ENCODE measurements around the gene OGA. TPM values are rescaled to one million over a fixed set of nuclear protein-coding genes. Genes with fewer than 3 reads are reported as not detected.

The OGA gene
- total RNA-seq, 1 experiment from 2014 or later = 132 TPM

DNA sequence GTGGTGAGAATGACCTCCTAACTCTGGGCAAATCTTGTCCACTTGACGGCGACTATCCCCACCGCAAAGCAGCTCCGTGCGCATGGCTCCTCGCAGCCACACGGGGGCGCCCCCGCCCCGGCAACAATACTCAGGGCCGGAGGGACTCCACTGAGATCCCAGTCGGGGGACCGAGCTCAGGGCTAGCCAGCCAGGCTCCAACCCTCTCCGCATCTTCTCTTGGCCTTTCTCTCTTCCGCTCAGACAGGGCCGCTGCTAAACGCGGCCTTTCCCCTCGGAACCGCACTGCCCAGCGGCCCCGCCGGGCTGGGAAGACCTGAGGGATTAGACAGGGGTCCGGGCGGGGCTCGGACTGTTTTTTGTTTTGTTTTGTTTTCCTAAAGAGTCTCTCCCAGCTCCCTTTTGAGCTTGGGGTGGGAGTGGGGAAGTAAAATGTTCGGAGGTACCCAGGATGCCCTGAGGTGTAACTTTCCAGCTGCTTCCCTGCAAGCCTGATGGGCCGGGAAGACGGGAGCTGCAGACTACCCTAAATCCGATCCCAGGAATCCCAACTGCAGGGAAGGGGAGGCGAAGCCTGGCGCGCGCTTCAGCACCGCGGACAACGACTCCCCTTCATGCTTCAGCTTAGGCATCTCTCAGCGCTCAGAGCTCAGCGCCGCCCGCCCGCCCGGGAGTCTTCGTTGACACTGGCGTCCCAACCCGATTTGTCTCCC lies 22.7 kb upstream of the OGA start:
- DNase-seq = peak; percentile 94 to 96
- no peaks in the 10 kb centered on the region for H3K27me3 ChIP-seq
- H3K36me3 ChIP-seq = no peaks in the 10 kb centered on the region
- no peak overlapping the region for H3K27ac ChIP-seq
- H3K9me3 ChIP-seq (replicated peaks) = no peaks in the 10 kb centered on the region
- peaks cover 4% of the 10 kb centered on the region; the same call in 1 of the 2 replicates for H3K4me1 ChIP-seq
- no peak overlapping the region for H3K4me3 ChIP-seq

- no peak for DNase-seq
Measured at GRCh38 chr10:101840102-101840684, 21.9 kb upstream of the OGA start.

DNA sequence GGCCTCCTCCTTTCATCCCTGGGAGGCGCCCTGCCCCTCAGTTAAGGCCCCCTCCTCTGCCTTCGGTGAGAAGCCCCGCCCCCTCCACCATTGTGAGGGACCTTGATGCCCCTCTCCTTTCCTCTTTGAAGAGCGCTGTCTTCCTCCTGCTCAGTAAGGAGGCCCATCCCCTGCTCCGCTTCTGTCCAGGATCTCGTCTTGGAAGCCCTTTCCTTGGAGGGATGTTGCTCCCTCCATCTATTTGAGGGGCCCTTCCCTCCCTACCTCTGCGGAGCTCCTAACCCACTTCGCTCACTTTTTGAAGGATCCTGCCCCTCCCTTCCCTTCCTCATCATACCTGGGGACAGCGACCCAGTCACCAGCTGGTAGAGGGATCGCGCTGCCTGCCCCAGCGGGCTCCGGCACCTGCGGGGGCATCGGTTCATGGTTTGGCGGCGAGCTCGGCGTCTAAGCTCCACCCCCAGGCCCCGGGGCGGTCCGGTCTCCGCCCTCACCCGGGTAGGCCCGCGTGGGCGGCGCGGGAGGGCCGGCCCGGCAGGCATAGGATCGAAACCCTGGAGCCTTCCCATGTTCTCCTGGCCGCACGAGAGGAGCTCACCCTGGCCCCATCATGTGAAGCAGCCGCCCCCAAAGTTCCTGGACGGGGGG lies 21.3 kb upstream of the OGA start:
- Histone ChIP-seq H3K27me3 (no peaks in the 10 kb centered on the region), H3K4me1 (peaks cover 14% of the 10 kb centered on the region; the same call in 1 of the 2 replicates), H3K9me3 (replicated peaks) (no peaks in the 10 kb centered on the region), H3K36me3 (no peaks in the 10 kb centered on the region), H3K4me3 (no peak overlapping the region), H3K27ac (no peak overlapping the region)
- no peak for DNase-seq

More at GRCh38 chr10:101840102-101840684, 21.9 kb upstream of the OGA start:
- H3K27ac ChIP-seq = no peak overlapping the region
- H3K27me3 ChIP-seq = no peaks in the 10 kb centered on the region
- peaks cover 10% of the 10 kb centered on the region; the same call in 1 of the 2 replicates for H3K4me1 ChIP-seq
- H3K36me3 ChIP-seq = no peaks in the 10 kb centered on the region
- no peak overlapping the region for H3K4me3 ChIP-seq
- no peaks in the 10 kb centered on the region for H3K9me3 ChIP-seq (replicated peaks)

DNA sequence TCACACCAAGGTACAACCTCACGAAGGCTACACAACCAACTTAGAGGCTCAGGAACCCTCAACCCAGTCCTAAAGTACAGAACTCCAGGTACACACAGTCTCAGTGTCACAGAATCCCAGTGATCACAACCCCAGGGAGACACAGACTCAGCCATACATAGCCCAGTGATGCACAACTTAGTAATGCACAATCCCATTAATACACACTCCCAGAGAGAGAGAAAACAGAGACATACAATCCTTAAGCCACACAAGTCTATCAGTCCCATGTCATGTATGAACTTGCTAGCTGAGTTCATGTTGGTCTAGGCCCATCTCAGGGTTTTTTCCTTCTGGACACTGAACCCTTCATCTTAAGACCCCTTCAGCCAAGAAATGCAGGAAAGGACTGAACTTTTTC lies 20.8 kb upstream of the OGA start:
- H3K27me3 ChIP-seq = no peaks in the 10 kb centered on the region
- peaks cover 14% of the 10 kb centered on the region; the same call in 1 of the 2 replicates for H3K4me1 ChIP-seq
- DNase-seq = no peak
- no peaks in the 10 kb centered on the region for H3K9me3 ChIP-seq (replicated peaks)
- no peak overlapping the region for H3K27ac ChIP-seq
- no peaks in the 10 kb centered on the region for H3K36me3 ChIP-seq
- H3K4me3 ChIP-seq = no peak overlapping the region

GRCh38 chr10:101838416-101838970 lies 20.2 kb upstream of the OGA start:
- no peaks in the 10 kb centered on the region for H3K27me3 ChIP-seq
- peaks cover 14% of the 10 kb centered on the region; the same call in 1 of the 2 replicates for H3K4me1 ChIP-seq
- no peak overlapping the region for H3K4me3 ChIP-seq
- H3K36me3 ChIP-seq = no peaks in the 10 kb centered on the region
- no peak for DNase-seq
- no peak overlapping the region for H3K27ac ChIP-seq
- H3K9me3 ChIP-seq (replicated peaks) = no peaks in the 10 kb centered on the region

DNA sequence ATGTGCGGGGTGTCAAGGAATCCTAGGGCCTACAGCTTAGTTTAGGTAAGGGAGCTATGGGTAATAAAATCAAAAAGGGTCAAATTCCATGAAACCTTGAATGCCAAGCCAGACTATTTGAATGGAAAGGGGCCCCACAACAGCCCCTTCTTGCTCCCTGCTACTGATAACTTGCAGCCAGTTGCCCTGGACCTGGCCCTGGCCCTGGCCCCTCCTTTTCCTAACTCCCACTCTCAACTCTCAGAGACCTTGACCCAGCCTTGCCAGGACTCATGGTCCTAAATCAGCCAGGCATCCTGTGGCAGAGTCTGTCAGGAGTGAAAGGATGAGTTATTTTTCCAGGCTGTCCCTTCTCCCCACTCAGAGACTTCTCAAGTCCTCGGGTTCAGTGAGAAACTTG lies 19.5 kb upstream of the OGA start:
- DNase-seq = no peak
- Histone ChIP-seq H3K4me3 (no peak overlapping the region), H3K4me1 (peaks cover 14% of the 10 kb centered on the region; the same call in 1 of the 2 replicates), H3K36me3 (no peaks in the 10 kb centered on the region), H3K27me3 (no peaks in the 10 kb centered on the region), H3K9me3 (replicated peaks) (no peaks in the 10 kb centered on the region), H3K27ac (no peak overlapping the region)

GRCh38 chr10:101835362-101835761 lies 17.1 kb upstream of the OGA start:
- no peaks in the 10 kb centered on the region for H3K27me3 ChIP-seq
- no peaks in the 10 kb centered on the region for H3K36me3 ChIP-seq
- peak; percentile 65 to 84 for DNase-seq
- no peak overlapping the region for H3K4me3 ChIP-seq
- H3K27ac ChIP-seq = no peak overlapping the region
- no peaks in the 10 kb centered on the region for H3K9me3 ChIP-seq (replicated peaks)
- peaks cover 15% of the 10 kb centered on the region; the same call in 1 of the 2 replicates for H3K4me1 ChIP-seq

GRCh38 chr10:101834341-101834740 lies 16.1 kb upstream of the OGA start:
- Histone ChIP-seq H3K4me1 (peaks cover 15% of the 10 kb centered on the region; the same call in 1 of the 2 replicates), H3K27me3 (no peaks in the 10 kb centered on the region)

DNA sequence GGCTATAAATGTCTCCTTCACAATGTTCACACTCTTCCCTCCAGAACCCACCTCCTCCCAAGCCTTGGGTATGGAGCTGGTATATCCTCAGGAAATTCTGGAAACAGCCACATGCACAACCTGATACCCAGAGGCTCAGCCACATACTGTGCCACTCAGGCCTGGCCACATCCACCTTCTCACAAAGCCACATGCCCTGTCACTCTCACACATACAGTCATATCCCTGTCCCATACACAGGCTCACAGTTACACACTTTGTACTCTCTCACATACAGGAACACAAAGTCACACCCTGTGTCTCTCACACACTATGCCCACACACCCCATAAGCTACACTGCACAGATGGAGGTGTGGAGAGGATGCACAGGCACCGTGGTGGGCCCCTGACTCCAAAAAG lies 15.2 kb upstream of the OGA start:
- Histone ChIP-seq H3K27me3 (no peaks in the 10 kb centered on the region), H3K36me3 (no peaks in the 10 kb centered on the region), H3K27ac (no peak overlapping the region), H3K4me3 (no peak overlapping the region), H3K4me1 (peaks cover 15% of the 10 kb centered on the region; the same call in 1 of the 2 replicates), H3K9me3 (replicated peaks) (no peaks in the 10 kb centered on the region)
- DNase-seq = no peak

More at GRCh38 chr10:101834341-101834740, 16.1 kb upstream of the OGA start:
- no peak overlapping the region for H3K27ac ChIP-seq
- no peak for DNase-seq
- H3K9me3 ChIP-seq (replicated peaks) = no peaks in the 10 kb centered on the region
- no peaks in the 10 kb centered on the region for H3K36me3 ChIP-seq
- H3K4me3 ChIP-seq = no peak overlapping the region

GRCh38 chr10:101832325-101832771 lies 14.1 kb upstream of the OGA start:
- Histone ChIP-seq H3K4me3 (no peak overlapping the region), H3K27ac (no peak overlapping the region), H3K9me3 (replicated peaks) (no peaks in the 10 kb centered on the region), H3K36me3 (no peaks in the 10 kb centered on the region), H3K4me1 (peaks cover 15% of the 10 kb centered on the region; the same call in 1 of the 2 replicates), H3K27me3 (no peaks in the 10 kb centered on the region)
- no peak for DNase-seq

DNA sequence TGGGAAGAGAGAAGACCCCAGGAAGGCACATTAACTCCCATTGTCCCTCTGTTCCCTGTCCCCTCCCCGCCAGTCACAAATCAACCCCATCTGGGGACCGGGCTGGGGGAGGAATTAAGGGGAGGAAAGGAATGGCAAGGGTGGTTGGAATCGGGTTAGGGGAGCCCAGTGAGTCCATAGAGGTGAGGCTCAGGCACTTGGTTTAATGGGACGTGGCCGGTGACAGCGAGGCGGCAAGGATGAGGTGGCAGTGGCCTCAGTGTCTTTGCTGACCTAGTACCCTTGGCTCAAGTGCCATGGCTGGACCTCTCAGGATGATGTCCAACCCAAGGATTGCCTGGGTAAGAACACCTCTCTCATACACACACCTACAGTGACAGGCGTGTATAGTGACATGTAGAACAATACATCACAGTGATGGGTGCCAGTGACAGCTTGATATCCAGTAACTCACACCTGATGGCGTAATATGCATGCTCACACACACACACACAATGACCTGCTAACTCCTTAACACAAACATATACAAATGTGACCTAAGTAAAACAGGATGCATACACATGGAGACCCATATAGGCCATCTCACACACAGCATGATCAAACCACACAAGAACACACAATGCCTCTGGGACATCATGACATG lies 13.0 kb upstream of the OGA start:
- DNase-seq = no peak
- H3K4me3 ChIP-seq = peak overlapping the region; percentile 59
- no peaks in the 10 kb centered on the region for H3K27me3 ChIP-seq
- H3K4me1 ChIP-seq = peaks cover 15% of the 10 kb centered on the region; the same call in 1 of the 2 replicates
- no peaks in the 10 kb centered on the region for H3K36me3 ChIP-seq
- no peaks in the 10 kb centered on the region for H3K9me3 ChIP-seq (replicated peaks)
- H3K27ac ChIP-seq = no peak overlapping the region

DNA sequence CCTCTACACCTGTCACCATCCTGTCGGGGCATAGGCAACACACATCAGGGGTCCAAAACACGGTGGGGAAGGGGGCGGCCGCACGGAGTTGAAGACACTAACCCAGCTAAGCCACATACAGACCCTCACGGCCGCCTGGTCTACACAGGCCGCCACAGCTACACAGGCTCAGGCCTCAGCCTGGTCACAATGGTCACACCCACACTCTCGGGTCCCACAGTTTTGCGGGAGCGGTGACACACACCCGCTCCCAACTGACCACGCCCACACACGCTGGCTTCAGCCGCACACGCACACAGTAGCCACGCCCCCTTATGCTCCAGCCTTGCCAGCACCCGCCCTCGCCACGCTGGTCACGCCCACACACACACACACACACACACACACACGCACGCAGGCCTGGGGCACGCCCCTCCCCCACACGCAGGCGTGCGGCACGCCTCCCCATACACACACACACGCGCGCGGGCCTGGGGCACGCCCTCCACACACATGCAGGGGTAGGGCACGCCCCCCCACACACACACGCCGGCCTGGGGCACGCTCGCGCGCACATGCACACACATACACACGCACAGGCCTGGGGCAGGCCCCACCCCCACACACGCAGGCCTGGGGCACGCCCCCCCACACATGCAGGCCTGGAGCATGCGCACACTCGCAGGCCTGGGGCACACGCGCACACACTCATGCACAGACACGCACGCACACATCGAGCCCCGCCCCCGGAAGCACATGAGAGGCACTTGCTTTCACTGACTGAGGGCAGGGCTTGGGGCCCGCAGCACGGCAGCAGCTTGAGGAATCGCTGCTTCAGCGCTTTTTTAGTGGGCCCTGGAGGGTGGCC lies 12.3 kb upstream of the OGA start:
- no peak overlapping the region for H3K27ac ChIP-seq
- DNase-seq = peak; percentile 94 to 95

DNA sequence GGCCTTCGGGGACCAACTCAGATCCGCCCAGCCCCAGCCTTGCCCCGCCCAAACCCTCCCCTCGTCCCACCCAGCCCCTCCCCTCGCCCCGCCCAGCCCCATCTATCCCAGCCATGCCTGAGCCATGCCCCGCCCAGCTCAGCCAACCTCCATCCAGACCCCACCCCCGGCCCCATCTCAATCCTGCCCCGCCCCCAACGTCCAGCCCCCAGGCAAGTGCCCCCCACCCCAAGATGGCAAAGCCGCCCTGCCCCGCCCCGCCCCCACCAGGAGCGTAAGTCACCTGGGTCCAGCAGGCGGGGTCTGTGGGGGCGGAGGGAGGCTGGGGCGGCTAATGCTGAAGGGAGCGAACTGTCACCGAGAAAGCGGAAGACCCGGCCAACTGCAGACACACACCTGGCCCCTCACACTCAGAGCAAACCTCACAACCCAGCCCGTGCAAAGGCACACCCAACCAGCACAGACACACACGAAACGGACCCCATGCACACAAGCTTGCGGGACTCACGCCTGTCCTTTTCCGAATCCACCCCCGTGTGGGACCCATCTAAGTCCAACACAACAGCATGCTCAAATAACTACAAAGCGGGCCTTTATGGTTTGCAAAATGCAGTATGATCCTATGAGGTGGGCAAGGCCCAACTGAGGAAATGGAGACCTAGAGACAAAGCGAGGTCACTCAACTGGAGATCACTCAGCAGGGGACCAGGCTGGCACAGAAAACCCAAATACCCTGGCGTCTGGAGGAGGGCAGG lies 11.5 kb upstream of the OGA start:
- peak overlapping the region; percentile 59 for H3K4me3 ChIP-seq

More for the DNA sequence above, 12.3 kb upstream of the OGA start:
- no peaks in the 10 kb centered on the region for H3K9me3 ChIP-seq (replicated peaks)
- H3K27me3 ChIP-seq = no peaks in the 10 kb centered on the region
- peak overlapping the region; percentile 59 for H3K4me3 ChIP-seq
- peaks cover 11% of the 10 kb centered on the region; the same call in 1 of the 2 replicates for H3K4me1 ChIP-seq
- no peaks in the 10 kb centered on the region for H3K36me3 ChIP-seq

More for the DNA sequence above, 11.5 kb upstream of the OGA start:
- Histone ChIP-seq H3K4me1 (peaks cover 5% of the 10 kb centered on the region; the same call in 1 of the 2 replicates), H3K9me3 (replicated peaks) (no peaks in the 10 kb centered on the region), H3K27me3 (no peaks in the 10 kb centered on the region), H3K36me3 (no peaks in the 10 kb centered on the region), H3K27ac (no peak overlapping the region)
- peak in 1 of 2 experiments; percentile 49 for DNase-seq

Data from SJCRH30 (cell line).